ENCODE data around the gene CYB5RL. TPM values are rescaled to one million over a fixed set of nuclear protein-coding genes. Genes with fewer than 3 reads are reported as not detected.

CYB5RL gene
- total RNA-seq, 2 donors from 2014 or later: 3.6 to 12.1 TPM

DNA sequence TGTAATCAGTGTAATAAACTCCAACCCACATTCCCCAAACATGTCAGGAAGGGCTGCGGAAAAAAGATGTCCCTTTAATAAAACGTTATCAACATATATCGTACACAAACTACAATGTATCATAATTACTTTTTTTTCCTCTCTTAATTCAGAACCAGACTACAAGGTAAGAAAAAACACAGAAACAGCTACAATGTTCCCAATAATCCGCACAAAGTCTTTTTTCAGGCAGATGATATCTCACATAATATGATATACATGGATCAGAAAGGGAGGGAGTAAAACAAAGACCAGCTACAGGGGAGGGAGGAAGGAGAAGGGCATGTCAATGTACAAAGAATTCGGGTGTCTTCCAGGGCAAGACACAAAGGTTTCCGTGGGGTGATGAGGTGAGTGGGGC lies 25.5 kb upstream of the CYB5RL start:
- intact Hi-C loops (cut with DNase I): no loop called here
- H3K36me3 ChIP-seq: no peaks in the 10 kb centered on the region
- no peak overlapping the region for H3K9ac ChIP-seq (ENCODE audit: low read depth in 2 of 2, low read length in 2 of 2)
- TF ChIP-seq, protein P1, sequence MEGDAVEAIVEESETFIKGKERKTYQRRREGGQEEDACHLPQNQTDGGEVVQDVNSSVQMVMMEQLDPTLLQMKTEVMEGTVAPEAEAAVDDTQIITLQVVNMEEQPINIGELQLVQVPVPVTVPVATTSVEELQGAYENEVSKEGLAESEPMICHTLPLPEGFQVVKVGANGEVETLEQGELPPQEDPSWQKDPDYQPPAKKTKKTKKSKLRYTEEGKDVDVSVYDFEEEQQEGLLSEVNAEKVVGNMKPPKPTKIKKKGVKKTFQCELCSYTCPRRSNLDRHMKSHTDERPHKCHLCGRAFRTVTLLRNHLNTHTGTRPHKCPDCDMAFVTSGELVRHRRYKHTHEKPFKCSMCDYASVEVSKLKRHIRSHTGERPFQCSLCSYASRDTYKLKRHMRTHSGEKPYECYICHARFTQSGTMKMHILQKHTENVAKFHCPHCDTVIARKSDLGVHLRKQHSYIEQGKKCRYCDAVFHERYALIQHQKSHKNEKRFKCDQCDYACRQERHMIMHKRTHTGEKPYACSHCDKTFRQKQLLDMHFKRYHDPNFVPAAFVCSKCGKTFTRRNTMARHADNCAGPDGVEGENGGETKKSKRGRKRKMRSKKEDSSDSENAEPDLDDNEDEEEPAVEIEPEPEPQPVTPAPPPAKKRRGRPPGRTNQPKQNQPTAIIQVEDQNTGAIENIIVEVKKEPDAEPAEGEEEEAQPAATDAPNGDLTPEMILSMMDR (IDR thresholded peaks at IDR 0.05): no peak
- no peaks in the 10 kb centered on the region for H3K9me3 ChIP-seq
- H3K27ac ChIP-seq: no peak overlapping the region
- H3K4me3 ChIP-seq: no peak overlapping the region
- no peaks in the 10 kb centered on the region for H3K4me1 ChIP-seq
- H3K27me3 ChIP-seq: no peaks in the 10 kb centered on the region
- no peak for DNase-seq

- DNase-seq: no peak
- no peaks in the 10 kb centered on the region for H3K27me3 ChIP-seq
- H3K4me1 ChIP-seq: no peaks in the 10 kb centered on the region
- no peak overlapping the region for H3K27ac ChIP-seq
- H3K4me3 ChIP-seq: no peak overlapping the region
- H3K36me3 ChIP-seq: no peaks in the 10 kb centered on the region
- TF ChIP-seq, protein P1 (IDR thresholded peaks at IDR 0.05): no peak
- no peak overlapping the region for H3K9ac ChIP-seq (ENCODE audit: low read depth in 2 of 2, low read length in 2 of 2)
- no peaks in the 10 kb centered on the region for H3K9me3 ChIP-seq
- intact Hi-C loops (cut with DNase I): no loop called here
These were observed 24.4 kb upstream of the CYB5RL start for GRCh38 chr1:54224233-54224632.

GRCh38 chr1:54223441-54224202 lies 23.8 kb upstream of the CYB5RL start:
- no peak for DNase-seq
- H3K36me3 ChIP-seq: no peaks in the 10 kb centered on the region
- intact Hi-C loops (cut with DNase I): no loop called here

GRCh38 chr1:54222711-54223110 lies 22.9 kb upstream of the CYB5RL start:
- H3K4me3 ChIP-seq: no peak overlapping the region
- no peaks in the 10 kb centered on the region for H3K27me3 ChIP-seq
- no peaks in the 10 kb centered on the region for H3K9me3 ChIP-seq
- intact Hi-C loops (cut with DNase I): no loop called here
- H3K9ac ChIP-seq (ENCODE audit: low read depth in 2 of 2, low read length in 2 of 2): no peak overlapping the region
- H3K4me1 ChIP-seq: no peaks in the 10 kb centered on the region
- TF ChIP-seq, protein P1 (IDR thresholded peaks at IDR 0.05): no peak
- H3K36me3 ChIP-seq: no peaks in the 10 kb centered on the region
- DNase-seq: no peak
- no peak overlapping the region for H3K27ac ChIP-seq

More at GRCh38 chr1:54223441-54224202, 23.8 kb upstream of the CYB5RL start:
- Histone ChIP-seq H3K9ac (ENCODE audit: low read depth in 2 of 2, low read length in 2 of 2) (no peak overlapping the region), H3K4me1 (no peaks in the 10 kb centered on the region), H3K4me3 (no peak overlapping the region), H3K27me3 (no peaks in the 10 kb centered on the region), H3K9me3 (no peaks in the 10 kb centered on the region), H3K27ac (no peak overlapping the region)
- TF ChIP-seq, protein P1 (IDR thresholded peaks at IDR 0.05): no peak

- Histone ChIP-seq H3K27me3 (no peaks in the 10 kb centered on the region), H3K9ac (ENCODE audit: low read depth in 2 of 2, low read length in 2 of 2) (no peak overlapping the region), H3K27ac (no peak overlapping the region), H3K9me3 (no peaks in the 10 kb centered on the region), H3K4me1 (no peaks in the 10 kb centered on the region), H3K4me3 (no peak overlapping the region), H3K36me3 (no peaks in the 10 kb centered on the region)
- TF ChIP-seq, protein P1 (IDR thresholded peaks at IDR 0.05): no peak
- no peak for DNase-seq
- intact Hi-C loops (cut with DNase I): no loop called here
These were observed 22.1 kb upstream of the CYB5RL start for GRCh38 chr1:54221867-54222484.

Measured in colonic mucosa (tissue), 4 donors.